OCI-LY7 (cell line): ENCODE measurements around the gene SLC16A9.

Experiments used
- CTCF ChIP-seq: fragments of 200-600 bp; sonication (generic); conservative IDR thresholded peaks from 2 replicates; pipeline ENCODE4 v1.5.1; 2014; ENCODE audit warnings: mild to moderate bottlenecking, antibody characterized with exemption, low read length, moderate library complexity, mixed read lengths
- EZH2phosphoT487 ChIP-seq: fragments of 200-600 bp; sonication (generic); IDR thresholded peaks from 2 replicates; pipeline ENCODE4 v1.6.1; 2018; ENCODE audit warnings: low read depth, borderline replicate concordance, mild to moderate bottlenecking, mixed run types, antibody characterized with exemption, low read length, moderate library complexity, mixed read lengths

GRCh38 chr10:59706851-59707797 is 2.5 kb downstream of the SLC16A9 start:
- TF ChIP-seq CTCF (no peak), EZH2phosphoT487 (no peak)
